HepG2 (cell line): ENCODE results near the gene TMEM135. TPM values are rescaled to one million over a fixed set of nuclear protein-coding genes. Genes with fewer than 3 reads are reported as not detected.

Experiments used
- ATAD3A ChIP-seq: sonication (generic); formaldehyde crosslinking; IDR thresholded peaks from 2 replicates; pipeline ENCODE4 v1.4.0; 2020; ENCODE audit warnings: missing genetic modification reagents
- CEBPG ChIP-seq: IDR thresholded peaks from 2 replicates; pipeline ENCODE4 v1.6.1; 2016
- DPF2 ChIP-seq: sonication (generic); formaldehyde crosslinking; IDR thresholded peaks from 2 replicates; pipeline ENCODE4 v1.4.0; 2020; ENCODE audit warnings: mild to moderate bottlenecking, low read depth, missing genetic modification reagents, borderline replicate concordance
- GPN1 ChIP-seq: sonication (generic); formaldehyde crosslinking; IDR thresholded peaks from 2 replicates; pipeline ENCODE4 v1.5.1; 2020; ENCODE audit warnings: missing genetic modification reagents, borderline replicate concordance
- HIVEP1 ChIP-seq: sonication (generic); formaldehyde crosslinking; IDR thresholded peaks from 2 replicates; pipeline ENCODE4 v1.4.0; 2020; ENCODE audit warnings: mild to moderate bottlenecking, missing genetic modification reagents
- HNF4A ChIP-seq: sonication (generic); formaldehyde crosslinking; IDR thresholded peaks from 2 replicates; pipeline ENCODE4 v1.4.0; 2020; ENCODE audit warnings: missing genetic modification reagents
- IRF2 ChIP-seq: IDR thresholded peaks from 2 replicates; pipeline ENCODE4 v1.6.1; 2018; ENCODE audit warnings: missing genetic modification reagents, missing compliant biosample characterization
- KLF16 ChIP-seq, 2 experiments: sonication (generic) in 1 of 2; formaldehyde crosslinking in 1 of 2; IDR thresholded peaks; 2 replicates each; pipeline versions ENCODE4 v1.6.1 to v1.8.0; 2016 to 2023; ENCODE audit warnings: missing genetic modification reagents in 2 of 2, missing compliant biosample characterization in 1 of 2
- PAF1 ChIP-seq: IDR thresholded peaks from 2 replicates; pipeline ENCODE4 v1.6.1; 2016; ENCODE audit warnings: missing genetic modification reagents, missing compliant biosample characterization
- PAX8 ChIP-seq: sonication (generic); formaldehyde crosslinking; IDR thresholded peaks from 2 replicates; pipeline ENCODE4 v1.8.0; 2022; ENCODE audit warnings: mild to moderate bottlenecking, missing genetic modification reagents, borderline replicate concordance
- PREB ChIP-seq: sonication (generic); formaldehyde crosslinking; IDR thresholded peaks from 2 replicates; pipeline ENCODE4 v1.4.0; 2020; ENCODE audit warnings: missing genetic modification reagents
- RAD21 ChIP-seq: fragments of 450-650 bp; formaldehyde crosslinking; IDR thresholded peaks from 2 replicates; pipeline ENCODE4 v1.5.0; 2020; ENCODE audit warnings: mild to moderate bottlenecking
- TARDBP ChIP-seq: sonication (generic); formaldehyde crosslinking; IDR thresholded peaks from 2 replicates; pipeline ENCODE4 v1.8.0; 2022; ENCODE audit warnings: mild to moderate bottlenecking, missing genetic modification reagents
- TOE1 ChIP-seq: sonication (generic); formaldehyde crosslinking; IDR thresholded peaks from 2 replicates; pipeline ENCODE4 v1.4.0; 2020; ENCODE audit warnings: mild to moderate bottlenecking, missing genetic modification reagents
- USF2 ChIP-seq, 2 experiments: sonication (generic) in 1 of 2; formaldehyde crosslinking in 1 of 2; IDR thresholded peaks; 2 replicates each; pipeline versions ENCODE4 v1.5.1 to v1.6.1; 2011 to 2020; ENCODE audit warnings: borderline replicate concordance in 1 of 2, low read depth in 1 of 2, low read length in 1 of 2, mild to moderate bottlenecking in 1 of 2, missing genetic modification reagents in 1 of 2, moderate library complexity in 1 of 2
- ZBTB20 ChIP-seq: sonication (generic); formaldehyde crosslinking; IDR thresholded peaks from 2 replicates; pipeline ENCODE4 v1.8.1; 2023; ENCODE audit warnings: missing genetic modification reagents, low read depth, mild to moderate bottlenecking, borderline replicate concordance
- ZFP36L2 ChIP-seq: sonication (generic); formaldehyde crosslinking; IDR thresholded peaks from 2 replicates; pipeline ENCODE4 v1.4.0; 2020; ENCODE audit warnings: missing genetic modification reagents
- ZNF414 ChIP-seq: sonication (generic); formaldehyde crosslinking; IDR thresholded peaks from 2 replicates; pipeline ENCODE4 v1.5.0; 2020; ENCODE audit warnings: missing genetic modification reagents
- ZNF646 ChIP-seq: sonication (generic); formaldehyde crosslinking; IDR thresholded peaks from 2 replicates; pipeline ENCODE4 v1.9.0; 2021; ENCODE audit warnings: mild to moderate bottlenecking, missing genetic modification reagents
- ZNF740 ChIP-seq: sonication (generic); formaldehyde crosslinking; IDR thresholded peaks from 2 replicates; pipeline ENCODE4 v1.4.0; 2020; ENCODE audit warnings: missing genetic modification reagents
- polyA plus RNA-seq, 8 experiments: library from polyadenylated mRNA; depleted of rRNA in 3 of 8; stranded (reverse) in 7 of 8; unstranded in 1 of 8; fragments of >200 nt; fragmentation: Illumina TruSeq in 4 of 8; extraction: Trizol in 4 of 8; gene quantifications; 2 replicates each; pipeline versions ENCODE4 v1.2.1 to v1.2.3, GENCODE V29; 2011 to 2016; ENCODE audit warnings: low read depth in 4 of 8, missing spikeins in 1 of 8, mixed read lengths in 1 of 8; ENCODE audit not compliant: insufficient read depth in 1 of 8
- total RNA-seq, 5 experiments: library from RNA; depleted of rRNA; stranded (reverse); fragments of >200 nt; fragmentation: Illumina TruSeq; extraction: Trizol; gene quantifications; 2 replicates each; pipeline ENCODE4 v1.2.3, GENCODE V29; 2016; ENCODE audit warnings: low read depth in 1 of 5

Gene TMEM135
- total and polyA plus RNA-seq, 2 of the 13 experiments (the other 11 are each of a cell fraction or from before 2014, with no cell fraction given), result 36.6 to 88.9 TPM

GRCh38 chr11:87076874-87077429 lies 39.2 kb downstream of the TMEM135 start (continued):
- TF ChIP-seq ZNF740 (CRISPR knock-in tag) (no peak), ZFP36L2 (CRISPR knock-in tag) (no peak), ZNF414 (CRISPR knock-in tag) (peak; percentile 57; the same call in 1 of the 2 replicates), ZBTB20 (peak; percentile 68; the same call in 1 of the 2 replicates), TARDBP (CRISPR knock-in tag) (peak; percentile 60; the same call in 1 of the 2 replicates), KLF16 (CRISPR knock-in tag; IDR thresholded peaks at IDR 0.05) (peak in 1 of 2 experiments; percentile 38; a peak in 1 of 4 replicates), RAD21 (CRISPR knock-in tag) (no peak), PAF1 (CRISPR knock-in tag) (no peak), TOE1 (CRISPR knock-in tag) (no peak), USF2 (IDR thresholded peaks at IDR 0.05; ENCODE audit: low read depth, low read length) (no peak), USF2 (CRISPR knock-in tag; IDR thresholded peaks at IDR 0.05; ENCODE audit: borderline replicate concordance) (no peak), CEBPG (CRISPR knock-in tag) (peak; percentile 90), HIVEP1 (CRISPR knock-in tag) (no peak), PREB (CRISPR knock-in tag) (no peak), ATAD3A (no peak), DPF2 (CRISPR knock-in tag) (peak; percentile 76), ZNF646 (CRISPR knock-in tag) (no peak), HNF4A (CRISPR knock-in tag) (peak; percentile 86), GPN1 (no peak), IRF2 (peak; percentile 38; the same call in 1 of the 2 replicates), PAX8 (CRISPR knock-in tag) (no peak)
